Measurements from ENCODE around the gene BBS9.

The BBS9 gene

DNA sequence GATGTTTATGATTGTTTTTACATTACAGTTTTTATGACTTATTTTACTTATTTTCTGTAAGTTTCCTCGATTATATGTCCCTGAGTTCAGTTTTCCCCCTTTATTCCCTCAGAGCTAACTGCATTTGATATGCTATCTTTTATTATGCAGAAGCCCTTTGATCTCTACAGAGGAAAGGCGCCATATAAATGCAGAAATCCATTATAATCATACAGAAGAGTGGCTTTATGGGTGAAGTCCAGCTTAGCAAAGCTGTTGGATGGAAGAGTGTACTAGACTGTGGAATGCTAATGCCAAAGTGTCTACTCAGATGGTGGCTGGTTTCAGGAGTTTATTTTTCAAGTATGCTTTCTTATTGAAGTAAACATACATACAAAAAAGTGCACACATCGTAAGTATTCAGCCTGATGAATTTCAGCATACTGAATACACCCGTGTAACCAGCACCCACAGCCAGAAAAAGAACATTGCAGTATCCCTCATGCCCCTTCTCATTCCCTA lies 517.6 kb downstream of the BBS9 start:
- no peak for DNase-seq (ENCODE audit: low spot score)

DNA sequence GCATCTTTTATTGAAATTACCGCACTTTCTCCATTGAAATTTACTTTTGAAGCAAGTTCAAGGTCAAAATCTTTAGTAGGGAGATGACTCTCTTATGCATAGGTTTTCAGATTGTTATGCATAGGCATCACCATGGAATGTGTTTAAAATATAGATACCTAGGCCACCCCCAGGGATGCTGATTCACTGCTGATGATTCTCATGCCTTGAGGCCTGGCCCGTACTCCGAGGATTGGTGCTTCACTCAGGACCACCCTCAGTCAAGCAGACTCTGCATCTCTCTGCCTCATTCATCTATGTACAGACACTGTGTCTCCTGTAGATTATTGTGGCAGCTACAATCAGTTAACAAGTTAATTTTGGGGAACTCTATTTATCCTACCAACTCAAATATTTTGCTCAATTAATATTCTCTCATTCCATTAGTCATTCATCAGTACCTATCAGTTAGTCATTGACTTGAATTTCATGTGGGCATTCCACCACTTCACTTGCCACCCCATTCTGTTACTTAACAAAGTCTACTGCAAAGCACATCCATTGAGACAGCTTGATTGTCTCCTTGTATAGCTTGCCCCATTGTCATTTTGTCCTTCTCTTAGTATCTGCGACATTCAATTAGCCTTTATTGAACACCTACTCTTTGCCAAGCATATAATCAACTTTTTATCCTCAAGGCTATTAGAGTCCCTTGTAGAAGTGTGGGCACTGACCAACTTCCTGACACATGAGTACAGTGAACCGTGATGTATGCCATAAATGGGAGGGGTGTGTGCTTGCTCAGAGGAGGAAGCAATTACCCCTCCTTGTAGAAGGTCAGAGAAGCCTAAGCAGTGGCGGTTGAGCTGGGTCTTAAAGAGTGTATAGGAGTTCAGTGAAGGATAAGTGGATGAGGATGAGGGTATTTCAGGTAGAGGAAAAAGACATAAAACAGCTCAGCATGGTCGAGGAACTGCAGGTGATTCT lies 520.4 kb downstream of the BBS9 start:
- no peak for DNase-seq (ENCODE audit: low spot score)

DNA sequence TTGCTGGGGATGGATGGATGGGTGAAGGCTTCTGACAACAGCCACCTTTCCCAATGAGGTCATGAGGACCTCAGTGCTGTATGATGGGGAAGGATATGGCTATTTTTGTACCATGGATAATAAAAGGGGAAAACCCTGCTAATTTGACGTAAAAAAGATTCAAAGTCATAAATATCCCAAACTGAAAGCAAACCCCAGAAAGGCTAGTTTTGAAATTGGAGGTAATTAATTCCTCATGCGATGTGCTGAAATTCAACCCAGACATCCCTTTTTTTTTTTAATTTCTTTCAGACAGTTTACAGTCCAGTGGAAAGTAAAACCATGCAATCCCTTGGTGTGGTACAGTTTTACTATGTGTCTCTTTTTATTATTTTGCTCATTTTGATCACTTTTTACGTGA lies 521.5 kb downstream of the BBS9 start:
- no peak for DNase-seq (ENCODE audit: low spot score)

DNA sequence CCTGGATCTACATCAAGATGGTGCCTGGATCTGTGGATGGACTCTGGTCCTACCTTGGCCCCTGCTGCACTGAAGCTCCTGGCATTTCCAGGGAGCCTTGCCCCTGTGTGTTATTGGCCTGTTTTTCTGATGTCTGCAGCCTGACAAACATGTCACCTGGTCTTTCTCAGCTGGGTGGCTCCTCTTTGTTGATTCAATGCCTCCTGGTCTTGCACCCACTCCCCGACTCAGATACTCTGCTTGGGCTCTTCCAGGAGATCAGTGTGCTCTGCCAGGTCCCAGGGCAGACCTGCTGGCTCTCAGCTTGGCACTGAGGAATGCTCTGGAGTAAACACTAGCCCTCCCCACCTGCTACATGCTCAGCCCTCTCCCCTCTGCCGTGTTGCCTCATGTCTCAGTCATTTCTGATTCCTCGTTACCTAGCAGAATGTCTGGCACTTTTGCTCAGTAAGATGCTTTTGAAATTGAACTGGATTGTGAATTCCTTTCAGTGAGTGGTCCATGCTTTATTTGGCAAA lies 522.7 kb downstream of the BBS9 start:
- DNase-seq (ENCODE audit: low spot score): no peak

DNA sequence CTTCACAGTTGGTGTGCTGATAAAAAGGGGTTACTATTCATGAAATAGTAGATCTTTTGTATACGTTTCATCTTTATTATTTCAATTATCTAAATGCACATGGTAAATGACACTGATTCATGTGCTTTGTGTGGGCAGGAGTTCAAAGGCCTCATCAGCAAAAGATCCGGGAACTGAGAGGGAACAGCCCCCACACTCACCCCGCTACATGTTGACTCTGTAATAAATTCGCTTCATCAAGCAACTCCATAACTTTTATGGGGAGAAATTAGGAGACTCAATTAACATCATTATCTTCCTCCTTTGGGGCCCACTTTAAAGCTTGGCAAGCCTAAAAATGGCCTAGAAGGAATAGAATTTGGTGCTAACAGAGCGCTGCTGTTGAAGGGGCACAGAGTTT lies 525.3 kb downstream of the BBS9 start:
- no peak for DNase-seq (ENCODE audit: low spot score)
